ENCODE measurements around the gene ZNF467.

The ZNF467 gene

GRCh38 chr7:149727053-149727898 lies 46.1 kb downstream of the ZNF467 start:
- DNase-seq (ENCODE audit: low spot score), result no peak

GRCh38 chr7:149725916-149726315 lies 47.5 kb downstream of the ZNF467 start:
- DNase-seq (ENCODE audit: low spot score), result no peak

- DNase-seq (ENCODE audit: low spot score), result no peak
These were observed 48.0 kb downstream of the ZNF467 start for GRCh38 chr7:149725426-149725821.

GRCh38 chr7:149724661-149725425 lies 48.5 kb downstream of the ZNF467 start:
- no peak for DNase-seq (ENCODE audit: low spot score)

GRCh38 chr7:149723795-149724495 lies 49.4 kb downstream of the ZNF467 start:
- no peak for DNase-seq (ENCODE audit: low spot score)

- no peak for DNase-seq (ENCODE audit: low spot score)
These were observed 50.2 kb downstream of the ZNF467 start for GRCh38 chr7:149723082-149723767.

- DNase-seq (ENCODE audit: low spot score), result no peak
These were observed 50.9 kb downstream of the ZNF467 start for GRCh38 chr7:149722356-149722957.

GRCh38 chr7:149721084-149721601 lies 52.2 kb downstream of the ZNF467 start:
- DNase-seq (ENCODE audit: low spot score), result no peak

- DNase-seq (ENCODE audit: low spot score), result no peak
These were observed 52.9 kb downstream of the ZNF467 start for GRCh38 chr7:149720372-149721083.

GRCh38 chr7:149719912-149720335 lies 53.5 kb downstream of the ZNF467 start:
- DNase-seq (ENCODE audit: low spot score), result no peak

GRCh38 chr7:149719050-149719899 lies 54.1 kb downstream of the ZNF467 start:
- no peak for DNase-seq (ENCODE audit: low spot score)

GRCh38 chr7:149718730-149719049 lies 54.7 kb downstream of the ZNF467 start:
- DNase-seq (ENCODE audit: low spot score), result no peak

GRCh38 chr7:149717481-149717880 lies 55.9 kb downstream of the ZNF467 start:
- DNase-seq (ENCODE audit: low spot score), result no peak

- no peak for DNase-seq (ENCODE audit: low spot score)
These were observed 56.5 kb downstream of the ZNF467 start for GRCh38 chr7:149716932-149717307.

- no peak for DNase-seq (ENCODE audit: low spot score)
These were observed 57.1 kb downstream of the ZNF467 start for GRCh38 chr7:149716007-149716931.

- DNase-seq (ENCODE audit: low spot score), result no peak
These were observed 57.9 kb downstream of the ZNF467 start for GRCh38 chr7:149715476-149715875.

- no peak for DNase-seq (ENCODE audit: low spot score)
These were observed 58.4 kb downstream of the ZNF467 start for GRCh38 chr7:149714910-149715471.

Data from germinal center (tissue), 1 donor.